Right ventricle myocardium superior (tissue), 1 donor: ENCODE measurements around the gene MBOAT2. TPM values are rescaled to one million over a fixed set of nuclear protein-coding genes. Genes with fewer than 3 reads are reported as not detected.

ENCODE experiments used
- ATAC-seq: fragments of 200-7000 bp; cut with Tn5 transposase; one replicate; pipeline ENCODE4 v1.9.1; 2020; ENCODE audit warnings: mild to moderate bottlenecking; ENCODE audit not compliant: poor library complexity
- DNase-seq: peaks from one replicate; pipeline ENCODE4 v3.0.0-alpha.2; 2020
- intact Hi-C: fragments of 100-400 bp; cut with DNase I; formaldehyde crosslinking; loops from one replicate; pipeline ENCODE4 v1.11.2; 2022
- total RNA-seq: library from RNA; stranded (reverse); fragmentation: NEBNext Ultra II Directional; extraction: Animal tissue kit (Norgen Biotek cat#: 25700); gene quantifications from one replicate; pipeline ENCODE4 v1.2.1, GENCODE V29; 2021
- donor health status: DM: no; HTN: yes; CAD: no; lungs with severe emphysema.

The MBOAT2 gene
- total RNA-seq, 1 donor from 2014 or later, result 13.2 TPM

GRCh38 chr2:8856176-8856575 is 147.3 kb downstream of the MBOAT2 start:
- intact Hi-C loops, result no loop called here

DNA sequence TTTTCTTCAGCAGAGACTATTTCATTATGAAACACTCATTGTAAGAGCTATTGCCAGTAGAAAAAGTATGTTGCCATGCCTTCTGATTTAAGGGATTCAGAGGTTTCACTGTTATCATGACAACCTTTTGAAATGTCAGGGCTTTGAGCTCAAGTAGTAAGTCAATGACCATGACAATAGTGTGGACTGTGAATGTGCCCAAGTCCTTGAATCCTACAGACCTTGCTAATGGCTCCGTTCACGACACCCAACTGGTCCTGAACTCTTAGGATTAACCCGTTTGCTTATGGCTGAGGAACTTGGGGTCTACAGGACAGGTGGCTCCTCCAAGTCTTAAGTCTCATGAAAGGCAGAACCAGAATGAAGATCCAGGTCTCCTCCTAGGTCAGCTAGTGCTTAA is 148.5 kb downstream of the MBOAT2 start:
- ATAC-seq (no peak), DNase-seq (no peak)
- intact Hi-C loops, result no loop called here

More at GRCh38 chr2:8856176-8856575, 147.3 kb downstream of the MBOAT2 start:
- no peak for ATAC-seq
- DNase-seq, result no peak

DNA sequence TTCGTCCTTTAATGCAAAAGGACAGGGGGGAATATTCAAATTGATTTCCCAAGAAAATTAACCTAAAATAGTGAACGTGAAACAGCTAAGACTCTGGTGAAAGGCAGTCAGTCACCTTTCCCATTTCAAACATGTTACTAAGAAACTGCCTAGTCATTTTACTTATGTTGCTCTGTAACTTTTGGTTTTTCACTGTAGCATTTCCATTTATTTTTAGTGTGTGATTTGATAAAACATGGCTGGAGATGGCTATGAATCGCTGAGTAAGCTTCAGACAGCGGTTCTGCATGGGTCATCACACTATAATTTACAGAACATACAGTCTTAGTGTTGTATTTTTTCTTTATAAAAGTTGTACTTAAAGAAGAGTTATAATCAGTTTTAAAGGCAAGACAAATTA is 150.1 kb downstream of the MBOAT2 start:
- no peak for ATAC-seq
- no peak for DNase-seq
- intact Hi-C loops, result no loop called here

DNA sequence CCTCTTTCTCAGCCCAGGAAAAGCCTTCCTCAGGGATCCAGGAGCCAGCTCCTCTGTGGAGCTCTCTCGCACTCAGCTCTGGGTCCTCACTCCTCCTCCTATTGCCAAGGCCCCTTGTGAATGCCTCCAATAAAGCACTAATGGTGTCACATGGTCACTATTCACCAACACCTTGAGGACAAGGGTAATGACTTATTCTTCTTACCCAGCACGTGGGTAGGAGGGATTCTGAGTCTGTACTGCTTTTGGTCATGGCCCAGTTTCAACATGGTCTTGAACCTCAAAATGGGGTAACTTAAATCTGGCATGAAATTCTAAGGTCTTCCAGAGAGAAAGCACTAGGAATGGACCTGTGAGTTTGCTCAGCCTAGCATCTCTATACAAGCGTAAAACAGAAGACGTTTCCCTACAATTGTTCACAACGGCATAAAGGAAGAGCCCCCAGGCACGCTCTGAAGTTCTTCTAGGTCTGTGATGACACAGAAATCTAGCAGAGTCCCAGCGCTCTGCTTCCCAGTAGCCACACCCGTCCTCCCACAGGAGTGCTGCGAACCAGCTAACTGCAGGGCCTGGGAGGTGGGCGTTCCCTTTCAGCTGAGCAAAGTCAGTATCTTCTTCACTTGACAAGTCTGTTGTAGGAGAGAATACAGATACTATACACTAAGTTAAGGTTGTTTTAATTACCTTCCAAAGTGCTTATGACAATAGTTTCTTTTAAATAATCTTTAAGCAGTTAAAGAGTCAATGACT is 151.5 kb downstream of the MBOAT2 start:
- ATAC-seq (no peak), DNase-seq (no peak)
- intact Hi-C loops, result no loop called here

DNA sequence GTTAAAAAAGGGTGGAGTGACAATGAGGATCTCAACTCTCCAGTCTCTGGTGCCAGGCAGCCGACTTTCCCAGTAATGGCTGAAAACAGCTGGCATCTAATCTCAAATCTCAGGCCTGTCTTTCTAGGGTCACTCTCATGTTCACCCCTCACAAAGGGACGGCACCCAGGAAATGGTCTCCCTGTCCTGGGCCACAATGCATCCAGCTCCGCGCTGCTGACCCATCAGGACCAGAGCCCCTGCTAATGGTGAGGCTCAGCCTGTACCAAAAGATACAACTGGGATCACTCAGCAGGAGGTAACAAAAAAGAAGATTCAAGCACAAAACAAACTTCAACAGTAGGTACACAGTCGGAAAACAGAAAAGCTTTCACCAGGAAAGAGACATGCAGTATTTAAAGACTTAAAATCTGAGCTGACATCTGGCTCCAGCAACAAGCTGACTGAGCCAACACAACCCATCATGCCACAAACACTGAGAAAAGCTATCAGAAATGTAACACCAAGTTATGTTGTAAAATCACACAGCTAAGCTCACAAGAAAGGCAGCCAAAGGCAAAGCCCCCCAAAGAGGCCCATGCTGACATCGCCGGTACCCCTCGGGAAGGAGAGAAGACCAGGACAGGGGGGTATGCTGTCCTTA is 152.5 kb downstream of the MBOAT2 start:
- DNase-seq, result no peak
- intact Hi-C loops, result no loop called here
- no peak for ATAC-seq

DNA sequence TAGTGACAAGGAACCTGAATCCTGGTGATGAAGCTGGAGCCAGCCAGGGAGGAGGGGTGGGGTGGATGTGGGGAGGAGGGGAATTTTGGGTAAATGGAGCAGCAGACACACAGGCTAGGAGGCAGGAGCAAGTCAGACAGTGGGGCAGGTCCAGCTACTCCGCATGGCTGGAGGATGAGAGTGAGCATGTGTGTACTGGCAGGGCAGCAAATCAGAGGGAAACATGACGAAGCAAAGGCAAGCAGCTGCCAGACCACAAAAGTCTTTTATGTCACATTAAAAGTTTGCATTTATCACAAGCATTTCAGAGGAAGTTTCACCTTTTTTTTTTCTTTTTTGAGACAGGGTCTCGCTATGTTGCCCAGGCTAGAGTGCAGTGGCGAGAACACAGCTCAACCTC is 154.2 kb downstream of the MBOAT2 start:
- DNase-seq (no peak), ATAC-seq (no peak)
- intact Hi-C loops, result no loop called here

GRCh38 chr2:8848328-8849100 is 155.0 kb downstream of the MBOAT2 start:
- DNase-seq, result no peak
- intact Hi-C loops, result no loop called here
- ATAC-seq, result no peak

DNA sequence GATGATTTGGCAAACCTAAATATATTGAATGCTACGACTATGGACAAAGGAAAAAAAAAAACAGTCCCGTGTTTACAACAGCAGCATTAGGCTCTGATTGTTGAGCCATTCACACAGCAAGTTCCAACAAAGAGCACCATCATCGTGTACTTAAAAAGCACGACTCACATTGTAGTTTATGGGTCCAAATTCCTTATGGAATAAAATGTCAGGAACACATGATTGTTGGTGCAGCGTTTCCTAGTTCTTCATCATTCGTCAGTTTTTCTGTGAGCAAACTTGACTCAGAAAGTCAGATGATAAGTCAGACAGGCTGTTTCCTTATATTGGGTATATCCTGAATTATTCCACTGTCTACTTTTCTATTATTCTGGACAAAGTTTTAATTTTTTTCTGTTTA is 156.1 kb downstream of the MBOAT2 start:
- intact Hi-C loops, result no loop called here
- no peak for DNase-seq

GRCh38 chr2:8841932-8842331 is 161.6 kb downstream of the MBOAT2 start:
- intact Hi-C loops, result no loop called here
- ATAC-seq (no peak), DNase-seq (no peak)

More for the DNA sequence above, 156.1 kb downstream of the MBOAT2 start:
- ATAC-seq, result no peak

DNA sequence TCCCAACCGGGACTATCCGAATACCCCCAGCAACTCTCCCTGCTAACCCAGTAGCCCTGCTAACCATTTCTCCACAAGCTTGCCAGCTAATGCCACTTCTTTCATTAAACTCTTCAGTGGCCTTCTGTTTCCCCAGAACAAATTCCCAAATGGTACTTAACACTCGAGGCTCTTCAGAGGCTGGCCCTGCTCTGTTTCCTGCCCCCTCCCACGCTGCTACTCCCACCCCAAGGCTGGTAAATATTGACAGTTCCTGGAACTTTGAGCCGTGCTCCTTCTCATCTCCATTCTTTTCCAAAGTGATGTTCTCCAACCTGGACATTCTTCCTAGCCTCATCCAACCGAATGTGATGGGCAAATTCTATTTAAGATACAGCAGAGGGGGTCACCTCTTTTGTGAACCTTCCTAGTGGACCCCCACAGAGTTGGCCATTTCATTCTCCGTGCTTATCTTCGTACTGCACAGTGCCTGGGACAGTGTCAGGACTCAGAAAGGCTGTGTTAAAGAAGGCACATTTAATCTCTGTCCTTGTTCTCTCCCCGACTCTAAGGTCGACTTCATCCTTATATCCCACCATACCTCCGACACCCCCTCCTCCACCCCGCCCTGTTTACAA is 162.9 kb downstream of the MBOAT2 start:
- DNase-seq, result no peak
- no peak for ATAC-seq
- intact Hi-C loops, result no loop called here

GRCh38 chr2:8839189-8839965 is 164.1 kb downstream of the MBOAT2 start:
- intact Hi-C loops, result no loop called here
- DNase-seq (no peak), ATAC-seq (no peak)

- intact Hi-C loops, result no loop called here
- DNase-seq (no peak), ATAC-seq (peak; percentile 6)
Measured at GRCh38 chr2:8837795-8838140, 165.7 kb downstream of the MBOAT2 start.

GRCh38 chr2:8836971-8837794 is 166.3 kb downstream of the MBOAT2 start, which contains the start of gene KIDINS220:
Gene KIDINS220, minus strand, starts transcription at chr2:8837613. Its CDS starts 10,520 bp downstream, at chr2:8827093.
- intact Hi-C loops, result no loop called here
- DNase-seq, result peak; percentile 88
- ATAC-seq, result peak; percentile 99

DNA sequence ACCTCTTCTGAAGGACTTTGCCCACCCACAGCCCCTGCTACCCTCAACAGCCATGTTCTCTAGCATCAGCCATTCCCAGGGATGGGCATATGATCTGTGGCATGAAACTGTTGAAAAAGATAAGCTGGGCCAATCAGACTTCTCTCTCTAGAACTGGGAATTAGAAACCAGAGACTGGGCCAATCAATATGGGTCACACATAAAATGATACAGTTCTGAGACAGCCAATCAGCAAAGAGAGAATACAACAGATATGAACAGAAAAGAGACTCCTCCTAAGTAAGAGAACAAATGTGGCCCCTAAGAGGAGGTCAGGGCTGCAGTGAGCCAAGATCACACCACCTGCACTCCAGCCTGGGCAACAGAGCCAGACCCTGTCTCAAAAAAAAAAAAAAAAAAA is 168.2 kb downstream of the MBOAT2 start:
- DNase-seq (no peak), ATAC-seq (no peak)
- intact Hi-C loops, result no loop called here

DNA sequence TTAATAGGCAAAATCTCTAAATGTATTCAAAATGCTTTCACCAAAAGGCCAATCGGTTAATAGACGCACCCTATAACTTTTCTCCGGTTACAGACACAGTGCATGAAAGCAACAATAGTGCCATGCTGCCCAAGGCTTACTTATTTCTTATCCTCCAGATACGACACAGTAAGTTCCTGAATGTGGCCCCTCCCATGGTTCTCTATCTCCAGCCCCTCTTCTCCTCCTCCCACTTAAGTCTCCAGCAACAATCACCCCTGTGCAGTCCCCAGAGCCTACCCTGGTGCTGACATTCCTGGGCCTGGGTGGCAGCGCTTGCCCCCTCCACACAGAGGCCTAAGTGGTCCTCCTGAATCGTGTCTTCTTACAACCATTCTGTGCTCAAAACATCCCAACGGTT is 169.6 kb downstream of the MBOAT2 start:
- intact Hi-C loops, result no loop called here
- ATAC-seq (no peak), DNase-seq (no peak)

- intact Hi-C loops, result no loop called here
- no peak for ATAC-seq
Measured at GRCh38 chr2:8831516-8831915, 172.0 kb downstream of the MBOAT2 start.

DNA sequence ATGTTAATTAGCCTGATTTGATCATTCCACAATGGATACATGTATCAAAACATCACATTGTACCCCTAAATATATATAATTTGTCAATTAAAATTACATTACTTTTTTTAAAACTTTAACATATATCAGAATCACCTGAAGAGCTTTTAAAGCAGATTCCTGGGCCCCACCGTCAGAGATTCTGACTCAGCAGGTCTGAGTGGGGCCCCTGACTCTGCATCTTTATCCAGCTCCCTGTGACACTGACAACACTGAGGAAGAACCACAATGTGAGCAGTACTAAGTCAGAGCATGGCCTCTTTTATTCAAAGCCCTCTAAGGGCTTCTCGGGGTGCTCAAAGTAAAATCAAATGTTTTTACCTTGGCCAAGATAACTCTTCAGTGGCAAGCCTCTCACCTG is 175.8 kb downstream of the MBOAT2 start:
- no peak for ATAC-seq
- intact Hi-C loops, result no loop called here
- no peak for DNase-seq

More at GRCh38 chr2:8831516-8831915, 172.0 kb downstream of the MBOAT2 start:
- no peak for DNase-seq

- intact Hi-C loops, result no loop called here
Measured at GRCh38 chr2:8822218-8822617, 181.3 kb downstream of the MBOAT2 start.

More at GRCh38 chr2:8822218-8822617, 181.3 kb downstream of the MBOAT2 start:
- no peak for DNase-seq
- peak; percentile 10 for ATAC-seq
